Activated CD4-positive, alpha-beta T cell treated with anti-CD3 and anti-CD28 coated beads, Interleukin-2, amount 50 U/mL, for 24 hours (primary cell): ENCODE measurements around the gene CDK16.
A peak's percentile ranks its signal among the peaks of the same experiment; 100 is the strongest.

Experiments used
- DNase-seq, 2 donors: peaks; one replicate each; pipeline ENCODE4 v3.0.0-alpha.2; 2020; ENCODE audit warnings: low read depth in 1 of 2, low spot score in 1 of 2

The CDK16 gene

GRCh38 chrX:47218280-47218919 lies at the start of gene CDK16:
CDK16 (plus strand) TSS chrX:47218681; CDS start chrX:47223558, 4,877 bp downstream.
- peak; percentile 45 to 64 for DNase-seq

DNA sequence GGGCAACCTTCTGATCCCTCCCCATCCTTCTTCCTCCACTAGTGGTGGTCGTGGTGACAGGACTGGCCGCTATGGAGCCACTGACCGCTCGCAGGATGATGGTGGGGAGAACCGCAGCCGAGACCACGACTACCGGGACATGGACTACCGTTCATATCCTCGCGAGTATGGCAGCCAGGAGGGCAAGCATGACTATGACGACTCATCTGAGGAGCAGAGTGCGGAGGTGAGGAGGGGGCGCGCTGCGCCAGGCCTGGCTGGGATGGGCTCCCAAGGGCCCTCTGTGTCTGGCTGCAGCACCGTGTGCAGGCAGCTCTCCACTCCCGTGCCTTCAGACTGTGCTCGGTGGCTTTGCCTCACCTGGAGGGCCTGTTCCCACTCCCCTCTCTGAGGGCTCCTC lies 49.2 kb upstream of the CDK16 start:
- DNase-seq: no peak

GRCh38 chrX:47169726-47170515 lies 48.6 kb upstream of the CDK16 start:
- DNase-seq: no peak

DNA sequence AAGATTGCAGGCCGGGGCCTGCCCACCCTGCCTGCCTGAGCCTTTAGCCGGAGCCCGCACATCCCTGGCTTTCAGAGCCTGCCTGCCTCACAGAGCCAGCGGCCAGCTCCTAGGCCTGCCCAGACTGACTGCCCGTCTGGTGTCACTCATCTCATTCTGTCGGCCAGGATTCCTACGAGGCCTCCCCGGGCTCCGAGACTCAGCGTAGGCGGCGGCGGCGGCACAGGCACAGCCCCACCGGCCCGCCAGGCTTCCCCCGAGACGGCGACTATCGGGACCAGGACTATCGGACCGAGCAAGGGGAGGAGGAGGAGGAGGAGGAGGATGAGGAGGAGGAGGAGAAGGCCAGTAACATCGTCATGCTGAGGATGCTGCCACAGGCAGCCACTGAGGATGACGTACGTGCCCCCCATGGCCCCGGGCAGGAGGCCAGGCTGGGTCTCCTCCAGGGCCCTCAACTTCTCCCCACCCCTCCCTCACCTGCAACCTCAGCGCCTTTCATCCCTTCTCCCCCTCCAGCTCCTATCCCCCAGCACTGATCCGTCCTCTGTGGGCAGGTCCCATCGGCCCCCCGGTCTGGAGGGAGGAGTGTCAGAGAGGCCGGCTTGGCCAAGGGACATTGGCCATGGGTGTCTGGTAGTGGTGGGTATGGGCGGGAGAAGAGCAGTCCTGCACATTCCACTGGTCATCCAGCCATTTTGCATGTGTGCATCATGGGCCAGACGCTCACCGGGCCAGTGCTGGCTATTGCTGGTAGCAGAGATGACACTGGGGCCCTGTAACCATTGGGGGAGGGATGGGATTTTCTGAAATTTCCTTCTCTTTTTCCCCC lies 47.4 kb upstream of the CDK16 start:
- no peak for DNase-seq

DNA sequence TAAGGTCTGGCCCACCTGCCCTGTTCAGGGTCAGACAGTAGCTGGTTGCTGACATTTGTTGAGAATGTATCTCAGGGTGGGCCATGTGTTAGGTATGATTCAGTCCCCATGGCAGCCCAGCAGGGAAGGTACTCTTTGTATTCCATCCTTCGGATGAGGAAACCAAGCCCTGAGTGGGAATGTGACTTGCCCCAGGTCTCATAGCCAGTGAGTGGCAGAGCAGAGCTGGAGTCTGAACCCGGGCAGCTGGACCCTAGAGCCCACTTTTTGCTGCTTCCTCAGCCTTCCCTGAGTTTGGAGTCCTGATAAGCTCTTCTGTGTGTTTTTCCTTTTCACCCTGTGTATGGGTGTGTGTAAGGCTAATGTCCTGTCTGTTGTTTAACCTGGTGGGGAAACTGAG lies 46.5 kb upstream of the CDK16 start:
- no peak for DNase-seq

- DNase-seq: no peak
These were observed 45.9 kb upstream of the CDK16 start for GRCh38 chrX:47172549-47172948.

DNA sequence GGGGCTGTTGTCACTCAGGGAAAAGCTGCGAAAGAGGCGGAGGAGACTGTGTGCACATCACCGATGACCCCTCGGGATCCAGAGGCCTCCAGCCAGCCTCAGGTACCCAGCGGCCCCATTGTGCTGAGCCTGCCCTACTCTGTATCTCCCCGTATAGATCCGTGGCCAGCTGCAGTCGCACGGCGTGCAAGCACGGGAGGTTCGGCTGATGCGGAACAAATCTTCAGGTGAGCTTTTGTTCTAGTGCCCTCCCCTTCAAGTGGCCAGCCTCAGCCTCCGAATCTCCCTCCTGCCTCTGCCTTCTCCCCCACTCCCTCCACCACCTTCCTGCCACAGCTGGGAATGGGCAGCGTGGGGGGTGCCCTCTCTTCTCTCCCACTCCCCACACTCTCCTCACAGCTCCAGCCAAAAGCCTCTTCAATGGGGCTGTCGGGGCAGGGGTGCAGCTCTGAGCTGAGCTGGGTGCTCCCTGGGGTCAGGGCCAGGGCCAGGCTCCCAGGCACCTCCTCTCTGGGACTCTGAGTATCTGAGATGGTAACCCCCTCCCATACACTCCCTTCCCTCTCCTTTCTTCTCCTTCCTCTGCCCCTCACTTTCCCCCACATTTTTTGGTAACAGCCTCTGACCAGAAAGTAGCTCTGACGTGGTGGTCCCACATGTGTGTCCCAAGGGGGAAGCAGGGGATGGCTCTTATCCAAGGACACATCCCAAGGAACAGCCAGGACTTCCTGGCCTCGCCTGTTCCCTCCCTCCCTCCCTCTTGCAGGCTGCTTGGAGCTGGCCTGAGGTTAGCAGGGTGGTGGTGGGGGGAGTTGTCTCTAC lies 45.3 kb upstream of the CDK16 start:
- no peak for DNase-seq

DNA sequence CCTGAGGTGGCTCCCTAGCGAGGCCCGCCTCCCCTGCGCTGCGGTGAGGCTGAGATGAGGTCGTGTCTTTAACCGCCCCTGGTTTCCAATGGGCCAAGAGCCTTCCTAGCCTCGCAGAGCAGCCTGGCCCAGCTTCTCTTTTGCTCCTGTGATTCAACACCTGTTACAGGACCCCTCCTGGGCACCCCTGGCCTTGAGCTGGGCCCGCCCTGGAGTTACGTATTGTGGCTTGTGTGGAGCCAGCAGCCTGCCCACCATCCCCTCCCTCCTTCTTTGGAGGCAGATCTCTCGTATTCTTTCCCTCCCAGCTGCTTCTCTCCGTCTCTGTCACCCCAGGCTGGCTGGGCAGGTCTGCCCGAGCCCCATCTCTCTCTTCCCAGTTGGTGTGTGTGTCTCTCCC lies 44.1 kb upstream of the CDK16 start:
- DNase-seq: no peak

- no peak for DNase-seq
These were observed 43.5 kb upstream of the CDK16 start for GRCh38 chrX:47174846-47175587.

DNA sequence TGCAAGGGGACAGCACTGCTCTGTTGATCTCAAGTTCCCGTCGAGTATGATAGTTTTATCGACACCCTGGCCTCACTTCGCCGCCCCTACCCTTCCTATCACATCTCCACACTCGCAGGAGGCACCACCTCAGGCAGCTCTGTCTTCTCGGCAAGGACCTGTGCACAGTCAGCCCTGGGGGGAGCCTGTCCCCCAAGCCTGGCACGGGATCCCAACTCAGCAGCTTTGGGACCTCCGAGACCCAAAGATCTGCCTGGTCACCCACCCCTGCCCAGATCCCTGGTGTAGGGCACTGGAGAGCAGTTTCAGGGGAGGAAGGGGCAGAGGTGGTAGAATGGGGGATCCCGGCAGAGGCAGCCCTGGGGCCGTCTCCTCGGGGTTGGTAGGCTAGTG lies 42.9 kb upstream of the CDK16 start:
- DNase-seq: no peak

DNA sequence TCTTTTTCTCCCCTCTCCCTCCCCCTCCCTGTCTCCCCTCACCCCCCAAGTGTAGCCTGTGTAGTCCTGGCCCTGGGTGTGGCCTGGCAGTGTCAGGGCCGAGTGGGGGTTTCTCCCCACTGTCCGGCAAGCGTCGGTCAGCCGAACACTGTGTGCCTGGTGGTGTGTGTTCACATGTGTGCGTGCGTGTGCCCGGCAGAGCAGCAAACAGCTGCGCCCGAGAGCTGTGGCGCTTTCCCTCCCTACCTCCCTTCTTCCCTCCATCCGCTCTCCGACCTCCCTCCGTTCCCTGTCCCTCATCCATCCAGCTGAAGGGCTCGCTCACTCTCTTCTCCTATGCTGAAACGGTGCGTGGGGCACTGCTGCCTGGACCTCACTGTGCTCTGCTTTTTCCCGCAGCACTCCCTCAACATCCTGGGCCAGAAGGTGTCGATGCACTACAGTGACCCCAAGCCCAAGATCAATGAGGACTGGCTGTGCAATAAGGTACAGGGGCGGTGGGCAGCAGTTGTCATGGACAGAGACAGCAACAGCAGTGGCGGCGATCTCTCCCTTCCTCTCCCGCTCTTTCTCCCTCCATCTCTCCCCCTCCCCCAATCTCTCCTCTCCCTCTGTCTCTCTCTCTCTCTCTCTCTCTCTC lies 42.3 kb upstream of the CDK16 start:
- no peak for DNase-seq

DNA sequence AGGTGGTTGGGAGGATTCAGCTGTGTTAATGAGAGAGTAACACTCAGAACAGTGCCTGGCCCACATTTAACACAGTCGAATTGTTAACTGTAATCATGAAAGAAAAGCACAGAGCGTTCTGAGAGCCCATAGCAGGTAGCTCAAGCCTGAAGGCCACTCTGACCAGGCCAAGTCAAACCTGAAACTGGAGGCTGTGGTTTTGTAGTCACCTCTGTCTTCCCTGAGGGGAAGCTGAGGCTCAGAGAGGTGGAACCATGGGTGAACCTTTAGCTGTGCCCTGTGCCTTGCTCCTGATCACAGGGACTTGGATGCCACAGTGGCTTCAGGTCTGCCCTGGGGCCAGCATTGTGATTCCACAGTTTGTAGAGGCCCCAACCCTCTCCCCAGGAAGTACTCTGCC lies 41.4 kb upstream of the CDK16 start:
- no peak for DNase-seq

DNA sequence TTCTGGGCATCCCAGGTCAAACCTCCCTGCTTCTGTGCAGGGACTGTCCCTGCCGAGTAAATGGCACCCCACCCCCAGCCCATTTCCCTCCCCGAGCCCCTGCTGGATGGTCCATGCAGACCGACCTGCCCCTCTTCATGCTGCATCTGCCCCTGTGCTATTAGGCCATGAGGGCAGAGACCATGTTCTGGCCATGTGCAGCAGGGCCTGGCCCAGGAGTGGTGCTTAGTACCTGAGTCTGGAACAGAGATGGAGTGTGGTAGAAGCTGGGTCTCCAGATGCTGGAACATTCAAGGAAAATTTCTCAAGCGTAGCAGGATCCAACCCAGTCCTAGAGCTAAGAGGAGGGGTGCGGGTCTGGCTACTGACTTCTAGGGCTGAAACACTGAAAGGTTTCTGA lies 40.1 kb upstream of the CDK16 start:
- no peak for DNase-seq

- no peak for DNase-seq
These were observed 39.1 kb upstream of the CDK16 start for GRCh38 chrX:47179221-47179927.

DNA sequence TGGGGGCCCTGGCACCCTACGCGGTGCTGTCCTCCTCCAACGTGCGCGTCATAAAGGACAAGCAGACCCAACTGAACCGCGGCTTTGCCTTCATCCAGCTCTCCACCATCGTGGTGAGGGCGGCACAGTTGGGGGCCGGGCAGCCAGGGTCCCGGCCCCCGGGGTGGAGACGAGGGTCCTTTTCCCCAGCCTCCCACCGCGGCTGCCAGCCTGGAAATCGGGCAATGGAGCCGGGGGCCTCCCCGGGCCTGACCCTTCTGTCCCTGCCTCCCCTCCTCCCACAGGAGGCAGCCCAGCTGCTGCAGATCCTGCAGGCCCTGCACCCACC lies 38.6 kb upstream of the CDK16 start:
- DNase-seq: no peak

GRCh38 chrX:47180346-47180745 lies 38.1 kb upstream of the CDK16 start:
- DNase-seq: no peak

DNA sequence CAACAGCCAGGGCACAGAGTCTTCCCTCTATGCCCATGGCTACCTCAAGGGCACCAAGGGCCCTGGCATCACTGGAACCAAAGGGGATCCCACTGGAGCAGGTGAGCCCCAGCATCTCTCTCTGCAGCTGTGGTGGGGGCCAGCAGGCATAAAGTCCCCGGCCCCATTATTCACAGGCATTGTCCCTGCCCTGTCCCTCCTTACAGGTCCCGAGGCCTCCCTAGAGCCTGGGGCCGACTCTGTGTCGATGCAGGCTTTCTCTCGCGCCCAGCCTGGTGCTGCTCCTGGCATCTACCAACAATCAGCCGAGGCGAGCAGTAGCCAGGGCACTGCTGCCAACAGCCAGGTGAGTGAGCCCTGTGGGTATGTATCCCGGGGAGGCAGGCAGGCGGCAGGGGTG lies 37.2 kb upstream of the CDK16 start:
- no peak for DNase-seq

GRCh38 chrX:47182106-47182700 lies 36.3 kb upstream of the CDK16 start:
- no peak for DNase-seq

- DNase-seq: no peak
These were observed 34.0 kb upstream of the CDK16 start for GRCh38 chrX:47184486-47184885.
